GM19468 (cell line): ENCODE results near the gene TMEM87B.

Experiments used
- ATAC-seq: cut with Tn5 transposase; IDR thresholded peaks from one replicate; pipeline ENCODE4 v1.9.1; 2021; ENCODE audit warnings: mild to moderate bottlenecking, moderate library complexity, moderate number of reproducible peaks; ENCODE audit not compliant: unreplicated experiment; ENCODE audit errors: extremely low read depth

TMEM87B gene

GRCh38 chr2:112161431-112162145, 106.5 kb downstream of the TMEM87B start:
- no peak for ATAC-seq

- ATAC-seq = no peak
These were observed 107.3 kb downstream of the TMEM87B start for GRCh38 chr2:112162341-112162740.

- ATAC-seq = no peak
These were observed 107.9 kb downstream of the TMEM87B start for GRCh38 chr2:112162956-112163355.

GRCh38 chr2:112163541-112163981, 108.5 kb downstream of the TMEM87B start:
- ATAC-seq = no peak

- no peak for ATAC-seq
These were observed 109.8 kb downstream of the TMEM87B start for GRCh38 chr2:112164876-112165275.

GRCh38 chr2:112165296-112165695, 110.2 kb downstream of the TMEM87B start:
- ATAC-seq = no peak

GRCh38 chr2:112166806-112167499, 111.9 kb downstream of the TMEM87B start:
- ATAC-seq = no peak

- ATAC-seq = no peak
These were observed 113.5 kb downstream of the TMEM87B start for GRCh38 chr2:112168422-112169124.
